Measurements from ENCODE around the gene COQ5. TPM values are rescaled to one million over a fixed set of nuclear protein-coding genes. Genes with fewer than 3 reads are reported as not detected.

Gene COQ5
- total and polyA plus RNA-seq, 2 donors (not counting 1 experiment from before 2014, with no cell fraction given), result 38.5 to 39.1 TPM

DNA sequence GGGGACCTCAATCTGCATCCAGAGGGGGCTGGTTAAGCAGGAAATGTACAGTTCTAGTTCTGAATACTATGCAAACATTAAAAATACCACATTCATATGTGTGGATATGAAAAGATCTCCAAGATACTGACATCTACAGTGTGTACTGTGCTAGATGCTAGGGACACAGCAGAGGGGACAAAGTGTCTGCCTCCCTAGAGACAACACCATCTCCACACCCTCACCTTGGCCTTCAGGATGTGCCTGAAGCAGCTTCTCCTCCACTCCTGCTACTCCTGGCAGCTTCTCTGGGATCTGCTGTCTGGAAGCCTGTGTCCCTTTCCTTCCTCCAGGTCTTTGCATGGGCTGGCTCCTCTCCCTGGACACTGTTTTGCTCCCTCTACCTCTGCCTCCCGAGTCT, 48.7 kb downstream of the COQ5 start:
- no peak for TF ChIP-seq EZH2 (IDR thresholded peaks at IDR 0.05; ENCODE audit: low read length, missing control alignments)
- TF ChIP-seq, protein P1, sequence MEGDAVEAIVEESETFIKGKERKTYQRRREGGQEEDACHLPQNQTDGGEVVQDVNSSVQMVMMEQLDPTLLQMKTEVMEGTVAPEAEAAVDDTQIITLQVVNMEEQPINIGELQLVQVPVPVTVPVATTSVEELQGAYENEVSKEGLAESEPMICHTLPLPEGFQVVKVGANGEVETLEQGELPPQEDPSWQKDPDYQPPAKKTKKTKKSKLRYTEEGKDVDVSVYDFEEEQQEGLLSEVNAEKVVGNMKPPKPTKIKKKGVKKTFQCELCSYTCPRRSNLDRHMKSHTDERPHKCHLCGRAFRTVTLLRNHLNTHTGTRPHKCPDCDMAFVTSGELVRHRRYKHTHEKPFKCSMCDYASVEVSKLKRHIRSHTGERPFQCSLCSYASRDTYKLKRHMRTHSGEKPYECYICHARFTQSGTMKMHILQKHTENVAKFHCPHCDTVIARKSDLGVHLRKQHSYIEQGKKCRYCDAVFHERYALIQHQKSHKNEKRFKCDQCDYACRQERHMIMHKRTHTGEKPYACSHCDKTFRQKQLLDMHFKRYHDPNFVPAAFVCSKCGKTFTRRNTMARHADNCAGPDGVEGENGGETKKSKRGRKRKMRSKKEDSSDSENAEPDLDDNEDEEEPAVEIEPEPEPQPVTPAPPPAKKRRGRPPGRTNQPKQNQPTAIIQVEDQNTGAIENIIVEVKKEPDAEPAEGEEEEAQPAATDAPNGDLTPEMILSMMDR (conservative IDR thresholded peaks at IDR 0.05 in 1 of 2, IDR thresholded peaks at IDR 0.05 in 1 of 2; ENCODE audit: low read depth in 1 of 2, low read length in 2 of 2), result no peak
- H3K9ac ChIP-seq (ENCODE audit: insufficient read depth, low read length), result no peak overlapping the region
- no peaks in the 10 kb centered on the region for H3K27me3 ChIP-seq (ENCODE audit: control insufficient read depth, insufficient read depth, low read length)
- H2AFZ ChIP-seq (ENCODE audit: low read length), result no peak overlapping the region
- no peaks in the 10 kb centered on the region for H3K36me3 ChIP-seq (ENCODE audit: control insufficient read depth, insufficient read depth, low read length)
- no peaks in the 10 kb centered on the region for H3K79me2 ChIP-seq (ENCODE audit: control insufficient read depth, insufficient read depth, low read length)
- DNase-seq (ENCODE audit: low read depth in 2 of 2), result no peak
- no peaks in the 10 kb centered on the region for H4K20me1 ChIP-seq (ENCODE audit: control insufficient read depth, extremely low read depth, insufficient read depth, low read length)
- no peak overlapping the region for H3K4me3 ChIP-seq (replicated peaks in 1 of 4; ENCODE audit: control extremely low read depth in 1 of 4, insufficient read depth in 1 of 4, low read depth in 3 of 4, low read length in 4 of 4)
- H3K4me1 ChIP-seq (ENCODE audit: control insufficient read depth, extremely low read depth, insufficient read depth, low read length), result no peaks in the 10 kb centered on the region
- no peaks in the 10 kb centered on the region for H3K9me3 ChIP-seq (ENCODE audit: control insufficient read depth, insufficient read depth, low read depth, low read length)
- no peak overlapping the region for H3K27ac ChIP-seq (ENCODE audit: insufficient read depth, low read length)
- no peak overlapping the region for H3K4me2 ChIP-seq (ENCODE audit: extremely low read depth, insufficient read depth, low read length)

DNA sequence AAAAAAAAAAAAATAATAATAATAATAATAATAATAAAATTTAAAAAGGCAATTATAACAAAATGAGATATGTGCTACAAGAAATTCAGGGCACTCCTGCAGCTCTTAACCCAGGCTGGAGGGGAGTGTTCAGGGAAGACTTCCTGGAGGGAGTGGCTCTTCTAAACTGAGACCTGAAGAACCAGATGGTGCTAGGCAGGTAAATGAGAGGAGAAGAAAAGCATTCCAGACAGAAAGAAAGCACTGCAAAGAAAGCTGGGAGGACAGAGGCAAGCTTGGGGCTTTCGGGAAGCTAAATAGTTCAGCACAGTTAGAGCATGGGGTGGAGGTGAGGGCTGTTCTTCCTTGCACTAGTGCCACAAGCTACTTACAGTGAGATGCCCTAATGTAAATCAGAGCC, 49.5 kb downstream of the COQ5 start:
- Histone ChIP-seq H4K20me1 (ENCODE audit: control insufficient read depth, extremely low read depth, insufficient read depth, low read length) (no peaks in the 10 kb centered on the region), H3K4me2 (ENCODE audit: extremely low read depth, insufficient read depth, low read length) (no peak overlapping the region), H3K27ac (ENCODE audit: insufficient read depth, low read length) (no peak overlapping the region), H2AFZ (ENCODE audit: low read length) (no peak overlapping the region), H3K27me3 (ENCODE audit: control insufficient read depth, insufficient read depth, low read length) (no peaks in the 10 kb centered on the region), H3K4me3 (replicated peaks in 1 of 4; ENCODE audit: control extremely low read depth in 1 of 4, insufficient read depth in 1 of 4, low read depth in 3 of 4, low read length in 4 of 4) (no peak overlapping the region), H3K36me3 (ENCODE audit: control insufficient read depth, insufficient read depth, low read length) (no peaks in the 10 kb centered on the region), H3K4me1 (ENCODE audit: control insufficient read depth, extremely low read depth, insufficient read depth, low read length) (peaks cover 4% of the 10 kb centered on the region), H3K9me3 (ENCODE audit: control insufficient read depth, insufficient read depth, low read depth, low read length) (no peaks in the 10 kb centered on the region), H3K9ac (ENCODE audit: insufficient read depth, low read length) (no peak overlapping the region), H3K79me2 (ENCODE audit: control insufficient read depth, insufficient read depth, low read length) (no peaks in the 10 kb centered on the region)
- DNase-seq (ENCODE audit: low read depth in 2 of 2), result no peak
- TF ChIP-seq EZH2 (IDR thresholded peaks at IDR 0.05; ENCODE audit: low read length, missing control alignments), result no peak
- TF ChIP-seq, protein P1 (conservative IDR thresholded peaks at IDR 0.05 in 1 of 2, IDR thresholded peaks at IDR 0.05 in 1 of 2; ENCODE audit: low read depth in 1 of 2, low read length in 2 of 2), result no peak

GRCh38 chr12:120475643-120476042, 53.3 kb downstream of the COQ5 start:
- Histone ChIP-seq H3K79me2 (ENCODE audit: control insufficient read depth, insufficient read depth, low read length) (no peaks in the 10 kb centered on the region), H3K9me3 (ENCODE audit: control insufficient read depth, insufficient read depth, low read depth, low read length) (no peaks in the 10 kb centered on the region), H2AFZ (ENCODE audit: low read length) (no peak overlapping the region), H3K27ac (ENCODE audit: insufficient read depth, low read length) (no peak overlapping the region), H4K20me1 (ENCODE audit: control insufficient read depth, extremely low read depth, insufficient read depth, low read length) (no peaks in the 10 kb centered on the region), H3K27me3 (ENCODE audit: control insufficient read depth, insufficient read depth, low read length) (no peaks in the 10 kb centered on the region), H3K4me1 (ENCODE audit: control insufficient read depth, extremely low read depth, insufficient read depth, low read length) (peaks cover 4% of the 10 kb centered on the region), H3K9ac (ENCODE audit: insufficient read depth, low read length) (no peak overlapping the region), H3K4me3 (replicated peaks in 1 of 4; ENCODE audit: control extremely low read depth in 1 of 4, insufficient read depth in 1 of 4, low read depth in 3 of 4, low read length in 4 of 4) (no peak overlapping the region), H3K36me3 (ENCODE audit: control insufficient read depth, insufficient read depth, low read length) (no peaks in the 10 kb centered on the region), H3K4me2 (ENCODE audit: extremely low read depth, insufficient read depth, low read length) (no peak overlapping the region)
- no peak for TF ChIP-seq EZH2 (IDR thresholded peaks at IDR 0.05; ENCODE audit: low read length, missing control alignments)
- TF ChIP-seq, protein P1 (conservative IDR thresholded peaks at IDR 0.05 in 1 of 2, IDR thresholded peaks at IDR 0.05 in 1 of 2; ENCODE audit: low read depth in 1 of 2, low read length in 2 of 2), result no peak
- no peak for DNase-seq (ENCODE audit: low read depth in 2 of 2)
